Body of pancreas (tissue), 4 donors: ENCODE data around the gene ADIPOR2. TPM values are rescaled to one million over a fixed set of nuclear protein-coding genes. Genes with fewer than 3 reads are reported as not detected.
"Not testable (repeated sequence)": the region's sequence is repeated elsewhere in the genome, so short reads cannot be mapped to it uniquely, and the experiment has no call there.

Source experiments
- ATAC-seq: fragments of 150-250 bp; one replicate; pipeline ENCODE4 v1.9.1; 2016
- DNase-seq, 4 donors: peaks; one replicate each; pipeline ENCODE4 v3.0.0-alpha.2; 2019
- H3K27ac ChIP-seq, 4 donors: fragments of 200-600 bp; sonication (generic); 1 replicate in 3 of 4; 2 replicates in 1 of 4; pipeline versions ENCODE4 v1.5.1 to v1.6.1; 2016 to 2019; ENCODE audit warnings: mild to moderate bottlenecking in 1 of 4, mixed read lengths in 1 of 4, moderate library complexity in 1 of 4
- H3K27me3 ChIP-seq, 2 donors: fragments of 200-600 bp; sonication (generic); one replicate each; pipeline ENCODE4 v1.6.0; 2016; ENCODE audit warnings: mild to moderate bottlenecking in 1 of 2
- H3K36me3 ChIP-seq, 2 donors: fragments of 200-600 bp; sonication (generic); replicated peaks in 1 of 2; 2 replicates each; pipeline ENCODE4 v1.5.1; 2016; ENCODE audit warnings: low read depth in 2 of 2; ENCODE audit not compliant: insufficient read depth in 1 of 2
- H3K4me1 ChIP-seq: fragments of 200-600 bp; sonication (generic); one replicate; pipeline ENCODE4 v1.6.0; 2016
- H3K4me3 ChIP-seq, 2 donors: fragments of 200-600 bp; sonication (generic); 1 replicate in 1 of 2; 2 replicates in 1 of 2; pipeline ENCODE4 v1.5.1; 2016 to 2019
- H3K9me3 ChIP-seq, 3 donors: fragments of 200-600 bp; sonication (generic); 1 replicate in 2 of 3; 2 replicates in 1 of 3; pipeline ENCODE4 v1.5.1; 2016
- POLR2A ChIP-seq, 3 donors: fragments of 450-650 bp; IDR thresholded peaks; one replicate each; pipeline ENCODE4 v1.6.1; 2016; ENCODE audit warnings: antibody characterized with exemption in 3 of 3, mild to moderate bottlenecking in 2 of 3
- WGBS, 2 donors: methylation state at CpG; one replicate each; pipeline ENCODE4 v1.1.5; 2017; 5-methylcytosine and 5-hydroxymethylcytosine counted together
- intact Hi-C: fragments of 100-400 bp; cut with DNase I; formaldehyde crosslinking; loops from one replicate; pipeline ENCODE4 v1.15.1; 2023
- total RNA-seq, 2 donors: library from RNA; depleted of rRNA; stranded (reverse); fragments of >200 nt; gene quantifications; one replicate each; pipeline ENCODE4 v1.1.0, GENCODE V29; 2016
- TF ChIP-seq, protein P1 (sequence below), 7 experiments: fragments of 450-650 bp in 4 of 7; fragments of 200-600 bp in 3 of 7; sonication (generic) in 3 of 7; IDR thresholded peaks; one replicate each; pipeline ENCODE4 v1.5.1; 2016 to 2019; ENCODE audit warnings: antibody characterized with exemption in 7 of 7

The ADIPOR2 gene
- total RNA-seq, 2 donors from 2014 or later = 16.8 to 20.5 TPM

DNA sequence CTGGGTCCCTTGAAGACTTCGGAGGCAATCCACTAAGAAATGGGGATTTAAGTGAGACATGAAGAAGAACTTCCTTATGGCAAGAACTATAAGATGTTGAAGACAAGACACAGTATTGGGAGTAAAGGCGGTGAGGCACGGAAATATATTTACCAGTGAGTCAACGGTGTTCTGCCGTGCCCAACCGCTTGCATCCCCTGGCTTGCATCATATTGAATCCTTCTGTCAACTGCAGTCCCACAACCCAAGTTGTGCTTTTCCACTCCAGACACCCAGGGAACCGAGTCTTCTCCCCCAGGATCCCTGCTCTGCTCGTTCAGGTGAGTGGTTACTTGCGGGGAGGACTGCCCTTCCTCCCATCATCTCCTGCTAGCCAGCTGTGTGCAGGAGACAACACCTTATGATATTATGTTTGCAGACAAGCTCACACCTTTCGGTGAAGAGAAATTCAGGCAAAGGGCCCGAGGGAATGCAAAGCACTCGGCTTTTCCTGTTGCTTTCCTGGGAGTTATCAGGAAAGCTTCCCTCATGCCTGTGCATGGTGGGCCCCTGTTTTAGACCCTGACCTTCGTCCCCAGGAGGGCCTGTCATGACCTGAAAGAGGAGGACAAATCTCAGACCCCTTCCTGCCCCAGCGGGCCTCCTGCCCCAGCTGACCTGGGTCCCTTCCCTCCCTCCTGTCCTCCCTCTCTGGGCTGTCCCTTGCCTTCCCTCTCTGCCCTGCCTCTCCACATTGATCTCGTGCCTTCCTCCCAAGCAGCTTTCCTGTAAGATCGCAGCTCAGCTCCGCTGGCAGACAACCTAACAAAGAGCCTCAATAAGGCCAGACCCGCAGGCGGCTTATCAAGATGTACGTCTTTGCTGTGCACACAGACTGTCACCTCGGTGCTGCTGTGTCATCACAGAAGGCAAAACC, 125.2 kb downstream of the ADIPOR2 start:
- ATAC-seq = no peak
- intact Hi-C loops = no loop called here
- 34 to 37% methylated on average over 17 to 21 of the region's 21 CpGs for WGBS, 2 donors

DNA sequence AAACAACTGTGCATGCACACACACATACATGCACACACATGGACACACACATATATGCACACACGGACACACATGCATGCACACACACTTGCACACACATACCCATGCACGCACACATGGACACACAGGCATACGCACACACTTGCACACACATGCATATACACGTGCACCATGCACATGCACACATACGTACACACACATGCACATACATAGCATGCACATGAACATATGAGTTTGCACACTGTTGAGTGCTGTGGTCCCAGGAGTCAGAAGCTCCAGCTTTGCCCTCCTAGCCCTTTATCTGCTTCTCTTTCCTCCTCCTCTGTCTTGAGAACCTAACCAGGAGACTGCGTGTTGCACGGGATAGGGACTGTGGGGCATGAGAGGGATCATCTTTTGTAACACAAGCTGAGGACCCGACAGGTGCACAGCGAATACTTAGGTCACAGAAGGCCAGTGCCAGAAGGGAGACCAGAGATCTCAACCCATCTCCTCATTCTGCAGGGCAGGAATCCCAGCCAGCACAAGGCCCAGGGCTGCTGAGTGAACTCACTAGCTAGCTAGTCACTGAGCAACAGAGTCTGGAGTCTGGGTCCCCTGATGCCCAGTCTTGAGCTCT, 126.0 kb downstream of the ADIPOR2 start:
- no peak for ATAC-seq
- no peak overlapping the region for H3K27ac ChIP-seq
- intact Hi-C loops = no loop called here
- DNase-seq = no peak
- TF ChIP-seq, protein P1, sequence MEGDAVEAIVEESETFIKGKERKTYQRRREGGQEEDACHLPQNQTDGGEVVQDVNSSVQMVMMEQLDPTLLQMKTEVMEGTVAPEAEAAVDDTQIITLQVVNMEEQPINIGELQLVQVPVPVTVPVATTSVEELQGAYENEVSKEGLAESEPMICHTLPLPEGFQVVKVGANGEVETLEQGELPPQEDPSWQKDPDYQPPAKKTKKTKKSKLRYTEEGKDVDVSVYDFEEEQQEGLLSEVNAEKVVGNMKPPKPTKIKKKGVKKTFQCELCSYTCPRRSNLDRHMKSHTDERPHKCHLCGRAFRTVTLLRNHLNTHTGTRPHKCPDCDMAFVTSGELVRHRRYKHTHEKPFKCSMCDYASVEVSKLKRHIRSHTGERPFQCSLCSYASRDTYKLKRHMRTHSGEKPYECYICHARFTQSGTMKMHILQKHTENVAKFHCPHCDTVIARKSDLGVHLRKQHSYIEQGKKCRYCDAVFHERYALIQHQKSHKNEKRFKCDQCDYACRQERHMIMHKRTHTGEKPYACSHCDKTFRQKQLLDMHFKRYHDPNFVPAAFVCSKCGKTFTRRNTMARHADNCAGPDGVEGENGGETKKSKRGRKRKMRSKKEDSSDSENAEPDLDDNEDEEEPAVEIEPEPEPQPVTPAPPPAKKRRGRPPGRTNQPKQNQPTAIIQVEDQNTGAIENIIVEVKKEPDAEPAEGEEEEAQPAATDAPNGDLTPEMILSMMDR (IDR thresholded peaks at IDR 0.05) = peak in 1 of 7 experiments; percentile 38
- TF ChIP-seq POLR2A (IDR thresholded peaks at IDR 0.05) = no peak
- H3K4me1 ChIP-seq = no peaks in the 10 kb centered on the region
- WGBS, 2 donors = 80 to 89% methylated on average over 9 of the region's 9 CpGs
- no peaks in the 10 kb centered on the region for H3K36me3 ChIP-seq
- H3K4me3 ChIP-seq = no peak overlapping the region
- peaks cover 0 to 9% of the 10 kb centered on the region in 2 donors for H3K27me3 ChIP-seq
- H3K9me3 ChIP-seq = no peaks in the 10 kb centered on the region

More for the DNA sequence above, 125.2 kb downstream of the ADIPOR2 start:
- no peak for DNase-seq
- no peak overlapping the region for H3K4me3 ChIP-seq
- H3K4me1 ChIP-seq = no peaks in the 10 kb centered on the region
- no peaks in the 10 kb centered on the region for H3K9me3 ChIP-seq
- H3K36me3 ChIP-seq = no peaks in the 10 kb centered on the region
- H3K27ac ChIP-seq = no peak overlapping the region
- TF ChIP-seq, protein P1 (IDR thresholded peaks at IDR 0.05) = no peak
- TF ChIP-seq POLR2A (IDR thresholded peaks at IDR 0.05) = no peak
- H3K27me3 ChIP-seq = peaks cover 0 to 9% of the 10 kb centered on the region in 2 donors

DNA sequence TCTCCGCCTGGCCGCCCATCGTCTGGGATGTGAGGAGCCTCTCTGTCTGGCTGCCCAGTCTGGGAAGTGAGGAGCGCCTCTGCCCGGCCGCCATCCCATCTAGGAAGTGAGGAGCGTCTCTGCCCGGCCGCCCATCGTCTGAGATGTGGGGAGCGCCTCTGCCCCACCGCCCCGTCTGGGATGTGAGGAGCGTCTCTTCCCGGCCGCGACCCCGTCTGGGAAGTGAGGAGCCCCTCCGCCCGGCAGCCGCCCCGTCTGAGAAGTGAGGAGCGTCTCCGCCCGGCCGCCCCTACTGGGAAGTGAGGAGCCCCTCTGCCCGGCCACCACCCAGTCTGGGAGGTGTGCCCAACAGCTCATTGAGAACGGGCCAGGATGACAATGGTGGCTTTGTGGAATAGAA, 127.1 kb downstream of the ADIPOR2 start:
- ATAC-seq, DNase-seq, intact Hi-C loops: not testable (repeated sequence)

DNA sequence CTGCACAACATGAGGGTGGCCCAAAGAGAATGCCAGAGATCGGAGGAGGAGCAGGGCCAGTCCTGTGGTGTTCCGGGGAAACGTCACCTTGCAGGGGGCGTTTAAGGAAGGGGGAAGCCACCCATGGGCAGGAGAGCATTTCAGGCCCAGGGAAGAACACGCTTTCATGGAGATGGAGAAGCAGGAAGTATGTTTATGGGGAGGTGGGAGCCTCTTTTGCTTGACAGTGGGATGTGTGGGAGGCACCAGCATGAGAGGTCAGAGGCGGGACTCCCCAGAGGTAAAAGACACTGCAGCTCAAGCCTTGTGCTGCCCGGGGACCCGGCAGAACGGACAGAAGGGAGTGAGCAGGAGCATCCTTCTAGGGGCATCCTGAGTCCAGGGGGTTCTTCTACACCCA, 128.2 kb downstream of the ADIPOR2 start:
- H3K27me3 ChIP-seq = peaks cover 0 to 9% of the 10 kb centered on the region in 2 donors
- intact Hi-C loops = no loop called here
- H3K4me3 ChIP-seq = no peak overlapping the region
- H3K9me3 ChIP-seq = no peaks in the 10 kb centered on the region
- no peaks in the 10 kb centered on the region for H3K36me3 ChIP-seq
- H3K4me1 ChIP-seq = no peaks in the 10 kb centered on the region
- H3K27ac ChIP-seq = no peak overlapping the region
- DNase-seq (no peak), ATAC-seq (no peak)
- TF ChIP-seq POLR2A (IDR thresholded peaks at IDR 0.05) = no peak
- TF ChIP-seq, protein P1 (IDR thresholded peaks at IDR 0.05) = no peak
- WGBS, 2 donors = 42 to 44% methylated on average over 9 of the region's 9 CpGs

More for the DNA sequence above, 127.1 kb downstream of the ADIPOR2 start:
- not testable (repeated sequence) for H3K4me3 ChIP-seq, H3K27ac ChIP-seq, H3K9me3 ChIP-seq, H3K27me3 ChIP-seq, H3K4me1 ChIP-seq, H3K36me3 ChIP-seq
- 41 to 93% methylated on average over 2 to 3 of the region's 28 CpGs for WGBS, 2 donors

DNA sequence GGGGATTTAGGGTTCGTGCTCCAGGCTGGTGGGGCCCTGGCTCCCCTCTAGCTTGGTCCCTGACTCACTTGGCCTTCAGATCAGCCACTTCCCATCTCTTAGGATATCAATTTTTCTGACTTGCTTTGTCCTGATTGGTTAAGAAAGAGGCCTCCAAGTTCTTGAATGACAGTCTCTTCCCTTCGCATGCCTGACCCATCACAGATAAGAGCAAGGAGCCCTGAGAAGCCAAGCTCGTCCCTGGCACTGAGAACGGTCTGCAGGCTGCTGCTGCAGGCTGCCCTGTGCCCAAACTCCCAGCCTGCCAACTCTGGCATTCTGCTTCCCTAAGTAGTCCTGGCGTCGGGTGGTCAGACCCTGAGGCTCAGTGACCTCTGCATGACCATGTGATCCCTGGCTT, 128.7 kb downstream of the ADIPOR2 start:
- no peak for ATAC-seq
- TF ChIP-seq, protein P1 (IDR thresholded peaks at IDR 0.05) = no peak
- no peak for TF ChIP-seq POLR2A (IDR thresholded peaks at IDR 0.05)
- H3K4me3 ChIP-seq = no peak overlapping the region
- no peak overlapping the region for H3K27ac ChIP-seq
- no peak for DNase-seq
- H3K27me3 ChIP-seq = peaks cover 0 to 9% of the 10 kb centered on the region in 2 donors
- no peaks in the 10 kb centered on the region for H3K36me3 ChIP-seq
- no peaks in the 10 kb centered on the region for H3K4me1 ChIP-seq
- H3K9me3 ChIP-seq = no peaks in the 10 kb centered on the region
- intact Hi-C loops = no loop called here
- 7 to 25% methylated on average over 5 to 6 of the region's 6 CpGs for whole genome bisulfite sequencing, 2 donors
